Coronary artery (tissue), 2 donors: ENCODE measurements around the gene NDST4.

Source experiments
- DNase-seq: peaks from one replicate; pipeline ENCODE4 v3.0.0-alpha.2; 2017; ENCODE audit warnings: low spot score
- H3K27ac ChIP-seq, 2 donors: fragments of 200-600 bp; sonication (generic); one replicate each; pipeline ENCODE4 v1.5.1; 2016 to 2019
- H3K4me3 ChIP-seq: fragments of 200-600 bp; sonication (generic); 2 replicates; pipeline ENCODE4 v1.5.1; 2016; ENCODE audit warnings: mild to moderate bottlenecking, moderate library complexity
- CTCF ChIP-seq: fragments of 200-600 bp; sonication (generic); IDR thresholded peaks from one replicate; pipeline ENCODE4 v1.5.1; 2019; ENCODE audit warnings: antibody characterized with exemption

The NDST4 gene

GRCh38 chr4:115076691-115077090 is 36.7 kb downstream of the NDST4 start:
- Histone ChIP-seq H3K27ac (no peak overlapping the region), H3K4me3 (no peak overlapping the region)
- no peak for TF ChIP-seq CTCF
- no peak for DNase-seq

GRCh38 chr4:115058533-115058932 is 54.9 kb downstream of the NDST4 start:
- TF ChIP-seq CTCF, result no peak
- no peak for DNase-seq
- H3K4me3 ChIP-seq, result no peak overlapping the region
- no peak overlapping the region for H3K27ac ChIP-seq

GRCh38 chr4:115054836-115055235 is 58.6 kb downstream of the NDST4 start:
- no peak overlapping the region for H3K27ac ChIP-seq
- H3K4me3 ChIP-seq, result no peak overlapping the region
- no peak for DNase-seq
- TF ChIP-seq CTCF, result no peak

GRCh38 chr4:115053313-115053712 is 60.1 kb downstream of the NDST4 start:
- Histone ChIP-seq H3K4me3 (no peak overlapping the region), H3K27ac (no peak overlapping the region)
- TF ChIP-seq CTCF, result no peak
- no peak for DNase-seq

- Histone ChIP-seq H3K27ac (no peak overlapping the region), H3K4me3 (no peak overlapping the region)
- no peak for TF ChIP-seq CTCF
- DNase-seq, result no peak
Observed at GRCh38 chr4:115042496-115042895, 70.9 kb downstream of the NDST4 start.

- no peak for TF ChIP-seq CTCF
- no peak overlapping the region for H3K4me3 ChIP-seq
- DNase-seq, result no peak
- no peak overlapping the region for H3K27ac ChIP-seq
Observed at GRCh38 chr4:115030281-115030680, 83.1 kb downstream of the NDST4 start.

GRCh38 chr4:115028682-115029410 is 84.6 kb downstream of the NDST4 start:
- no peak overlapping the region for H3K4me3 ChIP-seq
- no peak for TF ChIP-seq CTCF
- DNase-seq, result no peak
- H3K27ac ChIP-seq, result no peak overlapping the region
